HepG2 (cell line): ENCODE measurements around the gene MOB4. TPM values are rescaled to one million over a fixed set of nuclear protein-coding genes. Genes with fewer than 3 reads are reported as not detected.

Experiments
- ARID3A ChIP-seq: IDR thresholded peaks from 2 replicates; pipeline ENCODE4 v1.6.1; 2012; ENCODE audit warnings: low read depth, low read length, improper control_type of control experiment
- CHD4 ChIP-seq: fragments of 200-600 bp; sonication (generic); IDR thresholded peaks from 2 replicates; pipeline ENCODE4 v1.7.0; 2017; ENCODE audit warnings: mild to moderate bottlenecking, low read length, borderline replicate concordance
- DNMT1 ChIP-seq: sonication (generic); formaldehyde crosslinking; IDR thresholded peaks from 2 replicates; pipeline ENCODE4 v1.5.1; 2020; ENCODE audit warnings: mild to moderate bottlenecking, missing genetic modification reagents
- MAZ ChIP-seq, 2 experiments: sonication (generic) in 1 of 2; formaldehyde crosslinking in 1 of 2; IDR thresholded peaks; 2 replicates each; pipeline versions ENCODE4 v1.5.0 to v1.6.1; 2012 to 2020; ENCODE audit warnings: low read depth in 2 of 2, mild to moderate bottlenecking in 2 of 2, borderline replicate concordance in 1 of 2, improper control_type of control experiment in 1 of 2, low read length in 1 of 2, missing genetic modification reagents in 1 of 2, moderate library complexity in 1 of 2
- MED8 ChIP-seq: sonication (generic); formaldehyde crosslinking; IDR thresholded peaks from 2 replicates; pipeline ENCODE4 v1.8.1; 2023; ENCODE audit warnings: mild to moderate bottlenecking, missing genetic modification reagents; ENCODE audit not compliant: insufficient replicate concordance
- MEF2D ChIP-seq: sonication (generic); formaldehyde crosslinking; IDR thresholded peaks from 2 replicates; pipeline ENCODE4 v1.5.1; 2020; ENCODE audit warnings: mild to moderate bottlenecking, missing genetic modification reagents
- MZF1 ChIP-seq: sonication (generic); formaldehyde crosslinking; IDR thresholded peaks from 2 replicates; pipeline ENCODE4 v1.8.1; 2023; ENCODE audit warnings: mild to moderate bottlenecking, missing genetic modification reagents, borderline replicate concordance
- RAD51 ChIP-seq: fragments of 450-650 bp; IDR thresholded peaks from 2 replicates; pipeline ENCODE4 v1.6.1; 2016; ENCODE audit warnings: borderline replicate concordance
- SRY ChIP-seq: sonication (generic); formaldehyde crosslinking; IDR thresholded peaks from 2 replicates; pipeline ENCODE4 v1.8.0; 2022; ENCODE audit warnings: mild to moderate bottlenecking, missing genetic modification reagents
- SYNCRIP ChIP-seq: fragments of 200-400 bp; formaldehyde crosslinking; IDR thresholded peaks from 2 replicates; pipeline ENCODE4 v1.6.1; 2018; ENCODE audit warnings: mild to moderate bottlenecking, low read depth, low read length; ENCODE audit not compliant: insufficient read depth
- THYN1 ChIP-seq: sonication (generic); formaldehyde crosslinking; IDR thresholded peaks from 2 replicates; pipeline ENCODE4 v1.8.1; 2023; ENCODE audit warnings: low read depth, mild to moderate bottlenecking, moderate library complexity, missing genetic modification reagents, borderline replicate concordance
- XRCC5 ChIP-seq: fragments of 200-400 bp; formaldehyde crosslinking; optimal IDR thresholded peaks from 2 replicates; pipeline ENCODE3; 2017; ENCODE audit warnings: mild to moderate bottlenecking, low read length
- ZFP37 ChIP-seq: sonication (generic); formaldehyde crosslinking; IDR thresholded peaks from 2 replicates; pipeline ENCODE4 v1.4.0; 2020; ENCODE audit warnings: missing genetic modification reagents, borderline replicate concordance
- ZNF124 ChIP-seq: sonication (generic); formaldehyde crosslinking; IDR thresholded peaks from 2 replicates; pipeline ENCODE4 v1.4.0; 2020; ENCODE audit warnings: missing genetic modification reagents
- ZNF264 ChIP-seq: sonication (generic); formaldehyde crosslinking; IDR thresholded peaks from 2 replicates; pipeline ENCODE4 v1.4.0; 2020; ENCODE audit warnings: missing genetic modification reagents
- ZNF282 ChIP-seq: fragments of 450-650 bp; IDR thresholded peaks from 2 replicates; pipeline ENCODE4 v1.6.1; 2018; ENCODE audit not compliant: partially characterized antibody
- ZNF674 ChIP-seq: sonication (generic); formaldehyde crosslinking; IDR thresholded peaks from 2 replicates; pipeline ENCODE4 v1.5.0; 2020; ENCODE audit warnings: low read depth, mild to moderate bottlenecking, missing genetic modification reagents
- ZSCAN22 ChIP-seq: sonication (generic); formaldehyde crosslinking; IDR thresholded peaks from 2 replicates; pipeline ENCODE4 v1.4.0; 2020; ENCODE audit warnings: mild to moderate bottlenecking, missing genetic modification reagents
- polyA plus RNA-seq, 8 experiments: library from polyadenylated mRNA; depleted of rRNA in 3 of 8; stranded (reverse) in 7 of 8; unstranded in 1 of 8; fragments of >200 nt; fragmentation: Illumina TruSeq in 4 of 8; extraction: Trizol in 4 of 8; gene quantifications; 2 replicates each; pipeline versions ENCODE4 v1.2.1 to v1.2.3, GENCODE V29; 2011 to 2016; ENCODE audit warnings: low read depth in 4 of 8, missing spikeins in 1 of 8, mixed read lengths in 1 of 8; ENCODE audit not compliant: insufficient read depth in 1 of 8
- total RNA-seq, 5 experiments: library from RNA; depleted of rRNA; stranded (reverse); fragments of >200 nt; fragmentation: Illumina TruSeq; extraction: Trizol; gene quantifications; 2 replicates each; pipeline ENCODE4 v1.2.3, GENCODE V29; 2016; ENCODE audit warnings: low read depth in 1 of 5
- TF ChIP-seq, protein P1 (sequence below): sonication (generic); formaldehyde crosslinking; IDR thresholded peaks from 2 replicates; pipeline ENCODE4 v1.4.0; 2020; ENCODE audit warnings: mild to moderate bottlenecking, missing genetic modification reagents
- TF ChIP-seq, protein P2 (sequence below): IDR thresholded peaks from 2 replicates; pipeline ENCODE4 v1.6.1; 2016; ENCODE audit warnings: mild to moderate bottlenecking, missing biosample characterization, missing genetic modification reagents
- TF ChIP-seq, protein P3 (sequence below): sonication (generic); formaldehyde crosslinking; IDR thresholded peaks from 2 replicates; pipeline ENCODE4 v1.8.0; 2023; ENCODE audit warnings: mild to moderate bottlenecking, missing genetic modification reagents
- TF ChIP-seq, protein P4 (sequence below): IDR thresholded peaks from 2 replicates; pipeline ENCODE4 v1.6.1; 2016; ENCODE audit warnings: low read depth, borderline replicate concordance
- TF ChIP-seq, protein P5 (sequence below): sonication (generic); formaldehyde crosslinking; IDR thresholded peaks from 2 replicates; pipeline ENCODE4 v1.4.0; 2020; ENCODE audit warnings: mild to moderate bottlenecking, missing genetic modification reagents

The MOB4 gene
- total and polyA plus RNA-seq, 2 of the 13 experiments (the other 11 are each of a cell fraction or from before 2014, with no cell fraction given) = 35.7 to 38.6 TPM

DNA sequence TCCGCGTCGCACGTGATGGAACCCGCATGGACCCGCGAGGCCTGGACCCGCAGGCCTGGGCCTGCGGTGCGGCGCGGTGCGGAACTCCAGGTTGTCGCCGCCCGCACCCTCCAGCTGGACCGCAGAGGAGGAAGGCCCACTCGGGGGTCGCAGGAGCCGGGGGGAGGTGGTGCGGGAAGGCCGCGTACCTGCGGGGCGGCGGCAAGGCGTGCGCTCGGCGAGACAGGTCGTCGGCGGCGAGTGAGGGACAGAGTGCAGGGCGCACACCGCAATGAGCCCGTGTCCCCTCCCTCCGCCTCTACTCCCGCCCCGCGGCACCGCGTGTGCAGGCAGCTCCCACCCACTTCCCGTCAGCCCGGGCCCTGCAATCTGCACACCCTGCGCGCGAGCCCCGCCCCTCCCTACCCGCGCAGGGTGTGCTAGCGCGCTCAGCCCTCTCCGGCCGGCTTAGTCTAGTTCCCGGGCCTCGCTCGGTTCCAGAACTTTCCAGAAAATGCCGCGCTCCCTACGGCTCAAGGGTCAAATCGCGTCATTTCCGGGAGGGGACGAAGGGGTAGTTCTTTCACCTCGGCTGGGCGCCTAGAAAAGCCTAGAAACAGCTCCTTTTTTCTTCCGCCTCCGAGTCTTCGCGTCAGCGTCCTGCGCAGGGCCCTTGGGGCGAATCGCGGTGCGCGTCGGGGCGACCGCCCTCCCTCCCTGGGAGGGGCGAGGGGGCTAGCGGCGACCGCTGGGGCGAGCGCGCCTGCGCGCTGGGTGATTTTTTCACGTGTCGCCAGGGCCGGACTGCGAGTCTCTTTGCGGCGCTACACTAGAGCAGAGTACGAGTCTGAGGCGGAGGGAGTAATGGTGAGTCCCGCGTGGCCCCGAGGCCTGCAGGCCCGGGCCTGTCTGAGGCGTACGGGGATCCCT lies 16.0 kb upstream of the MOB4 start, which contains the start of the genes HSPD1 and HSPE1 (continued):
- TF ChIP-seq ZSCAN22 (CRISPR knock-in tag) (no peak; the same call in 1 of the 2 replicates), MED8 (peak; percentile 96), MEF2D (CRISPR knock-in tag) (peak; percentile 94), DNMT1 (peak; percentile 99), ARID3A (no peak), MAZ (IDR thresholded peaks at IDR 0.05; ENCODE audit: borderline replicate concordance, low read depth, low read length) (peak; percentile 99), MAZ (CRISPR knock-in tag; IDR thresholded peaks at IDR 0.05; ENCODE audit: low read depth) (peak; percentile 100), MZF1 (CRISPR knock-in tag) (no peak; the same call in none of the 2 replicates), SYNCRIP (no peak), THYN1 (CRISPR knock-in tag) (peak; percentile 94; the same call in 1 of the 2 replicates), RAD51 (no peak), ZNF264 (CRISPR knock-in tag) (peak; percentile 38), ZNF124 (CRISPR knock-in tag) (no peak; the same call in none of the 2 replicates), ZFP37 (CRISPR knock-in tag) (peak; percentile 23; the same call in 1 of the 2 replicates), ZNF282 (no peak), ZNF674 (peak; percentile 93), SRY (peak; percentile 97), XRCC5 (peak; percentile 100), CHD4 (no peak)
- TF ChIP-seq, protein P1, sequence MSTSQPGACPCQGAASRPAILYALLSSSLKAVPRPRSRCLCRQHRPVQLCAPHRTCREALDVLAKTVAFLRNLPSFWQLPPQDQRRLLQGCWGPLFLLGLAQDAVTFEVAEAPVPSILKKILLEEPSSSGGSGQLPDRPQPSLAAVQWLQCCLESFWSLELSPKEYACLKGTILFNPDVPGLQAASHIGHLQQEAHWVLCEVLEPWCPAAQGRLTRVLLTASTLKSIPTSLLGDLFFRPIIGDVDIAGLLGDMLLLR (CRISPR knock-in tag) = peak; percentile 93; the same call in 1 of the 2 replicates
- TF ChIP-seq, protein P2, sequence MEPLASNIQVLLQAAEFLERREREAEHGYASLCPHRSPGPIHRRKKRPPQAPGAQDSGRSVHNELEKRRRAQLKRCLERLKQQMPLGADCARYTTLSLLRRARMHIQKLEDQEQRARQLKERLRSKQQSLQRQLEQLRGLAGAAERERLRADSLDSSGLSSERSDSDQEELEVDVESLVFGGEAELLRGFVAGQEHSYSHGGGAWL (CRISPR knock-in tag) = peak; percentile 95
- TF ChIP-seq, protein P3, sequence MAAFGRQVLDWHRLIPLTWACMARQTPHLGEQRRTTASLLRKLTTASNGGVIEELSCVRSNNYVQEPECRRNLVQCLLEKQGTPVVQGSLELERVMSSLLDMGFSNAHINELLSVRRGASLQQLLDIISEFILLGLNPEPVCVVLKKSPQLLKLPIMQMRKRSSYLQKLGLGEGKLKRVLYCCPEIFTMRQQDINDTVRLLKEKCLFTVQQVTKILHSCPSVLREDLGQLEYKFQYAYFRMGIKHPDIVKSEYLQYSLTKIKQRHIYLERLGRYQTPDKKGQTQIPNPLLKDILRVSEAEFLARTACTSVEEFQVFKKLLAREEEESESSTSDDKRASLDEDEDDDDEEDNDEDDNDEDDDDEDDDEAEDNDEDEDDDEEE (CRISPR knock-in tag) = peak; percentile 74
- TF ChIP-seq, protein P4, sequence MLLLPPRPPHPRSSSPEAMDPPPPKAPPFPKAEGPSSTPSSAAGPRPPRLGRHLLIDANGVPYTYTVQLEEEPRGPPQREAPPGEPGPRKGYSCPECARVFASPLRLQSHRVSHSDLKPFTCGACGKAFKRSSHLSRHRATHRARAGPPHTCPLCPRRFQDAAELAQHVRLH (CRISPR knock-in tag) = peak; percentile 86
- TF ChIP-seq, protein P5, sequence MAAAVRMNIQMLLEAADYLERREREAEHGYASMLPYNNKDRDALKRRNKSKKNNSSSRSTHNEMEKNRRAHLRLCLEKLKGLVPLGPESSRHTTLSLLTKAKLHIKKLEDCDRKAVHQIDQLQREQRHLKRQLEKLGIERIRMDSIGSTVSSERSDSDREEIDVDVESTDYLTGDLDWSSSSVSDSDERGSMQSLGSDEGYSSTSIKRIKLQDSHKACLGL (CRISPR knock-in tag) = peak; percentile 96
